ENCODE measurements around the gene NFAM1. TPM values are rescaled to one million over a fixed set of nuclear protein-coding genes. Genes with fewer than 3 reads are reported as not detected.

NFAM1 gene
- polyA plus RNA-seq, 4 donors, result 0.22 to 1.9 (median 0.98) TPM

DNA sequence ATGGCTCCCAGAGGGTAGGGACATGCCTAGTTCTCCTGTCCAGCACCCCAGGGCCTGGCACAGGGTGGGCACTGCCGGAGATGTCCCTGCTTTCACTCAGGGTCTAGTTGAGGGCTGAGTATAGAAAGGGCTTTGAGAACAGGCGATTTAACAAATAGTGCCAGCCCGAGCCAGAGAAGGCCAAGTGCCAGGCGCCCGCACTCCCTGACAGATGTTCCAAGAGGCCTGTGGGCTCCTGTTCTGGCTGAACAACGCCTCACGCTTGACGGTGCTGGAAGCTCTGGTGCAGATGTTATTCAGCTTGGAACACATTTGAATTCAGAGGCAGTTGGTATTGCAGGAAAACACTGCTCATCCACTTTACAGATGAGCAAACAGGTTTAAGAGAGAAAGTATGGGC is 46.5 kb downstream of the NFAM1 start:
- DNase-seq, result no peak
- Histone ChIP-seq H3K4me3 (ENCODE audit: low read depth in 1 of 3, low read length in 3 of 3) (no peak overlapping the region), H3K27ac (ENCODE audit: low read depth in 1 of 3, low read length in 2 of 3) (no peak overlapping the region), H3K4me1 (ENCODE audit: control insufficient read depth in 3 of 3, insufficient read depth in 2 of 3, low read depth in 1 of 3, low read length in 2 of 3) (peaks cover 0 to 18% (median 0%) of the 10 kb centered on the region in 3 donors), H3K27me3 (ENCODE audit: control insufficient read depth in 3 of 3, insufficient read depth in 3 of 3, low read length in 3 of 3) (no peaks in the 10 kb centered on the region), H3K9me3 (ENCODE audit: control insufficient read depth in 2 of 2, insufficient read depth in 1 of 2, low read depth in 1 of 2, low read length in 1 of 2) (no peaks in the 10 kb centered on the region), H3K36me3 (ENCODE audit: control insufficient read depth in 3 of 3, insufficient read depth in 2 of 3, low read depth in 1 of 3, low read length in 3 of 3) (no peaks in the 10 kb centered on the region)
- no peak for FAIRE-seq
- 79 to 91% (median 86%) methylated on average over 8 of the region's 8 CpGs for WGBS, 3 donors

DNA sequence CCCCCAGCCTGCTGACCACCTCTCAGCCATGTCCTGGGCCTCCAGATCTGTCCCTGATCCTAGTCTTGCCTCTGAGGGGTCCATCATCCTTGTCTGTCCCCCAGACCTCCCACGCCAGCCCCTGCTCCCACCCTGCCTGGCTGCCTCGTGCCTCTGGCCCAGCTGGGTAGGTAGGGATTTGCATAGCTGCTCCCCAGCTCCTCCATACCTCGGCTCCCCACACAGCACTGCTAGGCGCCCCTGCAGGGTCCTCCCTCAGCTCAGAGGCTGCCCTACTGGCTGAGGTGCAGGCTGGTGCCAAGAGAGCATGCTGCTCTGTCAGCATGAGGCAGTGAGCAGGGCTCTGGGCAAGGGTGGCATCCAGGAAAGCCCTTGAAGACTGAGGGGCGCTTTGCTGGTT is 47.7 kb downstream of the NFAM1 start:
- no peak for FAIRE-seq

DNA sequence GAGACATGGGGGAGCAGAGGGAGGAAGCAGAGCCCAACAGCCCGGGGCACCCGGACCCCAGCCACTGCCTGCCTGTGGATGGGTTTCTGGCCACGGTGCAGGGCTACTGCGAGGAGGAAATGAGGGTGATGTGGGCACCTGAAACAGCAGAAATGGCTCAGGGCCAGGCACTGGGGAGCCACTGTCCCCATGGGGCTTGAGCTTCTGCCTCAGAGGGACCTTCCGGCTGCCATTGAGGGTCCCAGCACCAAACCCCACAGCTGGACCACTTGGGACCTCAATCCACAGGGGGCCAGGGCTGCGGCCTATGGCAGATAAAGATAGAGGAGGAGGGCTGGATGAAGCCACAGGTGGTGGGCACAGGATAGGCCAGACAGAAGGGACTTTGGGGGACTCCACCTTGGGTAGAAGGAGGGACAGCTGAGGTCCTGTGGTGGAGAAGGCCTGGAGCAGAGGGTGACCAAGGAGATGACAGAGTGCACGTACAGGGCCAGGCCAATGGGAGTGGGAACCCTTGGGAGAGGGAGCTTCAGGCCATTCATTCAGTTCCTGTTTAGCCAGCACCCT is 48.3 kb downstream of the NFAM1 start:
- 85 to 94% (median 91%) methylated on average over 7 of the region's 7 CpGs for WGBS, 3 donors
- H3K36me3 ChIP-seq (ENCODE audit: control insufficient read depth in 3 of 3, insufficient read depth in 2 of 3, low read depth in 1 of 3, low read length in 3 of 3), result no peaks in the 10 kb centered on the region
- peaks cover 0 to 25% (median 0%) of the 10 kb centered on the region in 3 donors for H3K4me1 ChIP-seq (ENCODE audit: control insufficient read depth in 3 of 3, insufficient read depth in 2 of 3, low read depth in 1 of 3, low read length in 2 of 3)
- no peak for FAIRE-seq
- H3K27ac ChIP-seq (ENCODE audit: low read depth in 1 of 3, low read length in 2 of 3), result no peak overlapping the region
- no peak for DNase-seq
- no peaks in the 10 kb centered on the region for H3K9me3 ChIP-seq (ENCODE audit: control insufficient read depth in 2 of 2, insufficient read depth in 1 of 2, low read depth in 1 of 2, low read length in 1 of 2)
- no peak overlapping the region for H3K4me3 ChIP-seq (ENCODE audit: low read depth in 1 of 3, low read length in 3 of 3)
- H3K27me3 ChIP-seq (ENCODE audit: control insufficient read depth in 3 of 3, insufficient read depth in 3 of 3, low read length in 3 of 3), result no peaks in the 10 kb centered on the region

More for the DNA sequence above, 47.7 kb downstream of the NFAM1 start:
- DNase-seq, result no peak
- Histone ChIP-seq H3K4me1 (ENCODE audit: control insufficient read depth in 3 of 3, insufficient read depth in 2 of 3, low read depth in 1 of 3, low read length in 2 of 3) (peaks cover 0 to 25% (median 0%) of the 10 kb centered on the region in 3 donors), H3K27ac (ENCODE audit: low read depth in 1 of 3, low read length in 2 of 3) (no peak overlapping the region), H3K27me3 (ENCODE audit: control insufficient read depth in 3 of 3, insufficient read depth in 3 of 3, low read length in 3 of 3) (no peaks in the 10 kb centered on the region), H3K4me3 (ENCODE audit: low read depth in 1 of 3, low read length in 3 of 3) (no peak overlapping the region), H3K9me3 (ENCODE audit: control insufficient read depth in 2 of 2, insufficient read depth in 1 of 2, low read depth in 1 of 2, low read length in 1 of 2) (no peaks in the 10 kb centered on the region), H3K36me3 (ENCODE audit: control insufficient read depth in 3 of 3, insufficient read depth in 2 of 3, low read depth in 1 of 3, low read length in 3 of 3) (no peaks in the 10 kb centered on the region)
- 75 to 86% (median 81%) methylated on average over 5 of the region's 5 CpGs for WGBS, 3 donors

DNA sequence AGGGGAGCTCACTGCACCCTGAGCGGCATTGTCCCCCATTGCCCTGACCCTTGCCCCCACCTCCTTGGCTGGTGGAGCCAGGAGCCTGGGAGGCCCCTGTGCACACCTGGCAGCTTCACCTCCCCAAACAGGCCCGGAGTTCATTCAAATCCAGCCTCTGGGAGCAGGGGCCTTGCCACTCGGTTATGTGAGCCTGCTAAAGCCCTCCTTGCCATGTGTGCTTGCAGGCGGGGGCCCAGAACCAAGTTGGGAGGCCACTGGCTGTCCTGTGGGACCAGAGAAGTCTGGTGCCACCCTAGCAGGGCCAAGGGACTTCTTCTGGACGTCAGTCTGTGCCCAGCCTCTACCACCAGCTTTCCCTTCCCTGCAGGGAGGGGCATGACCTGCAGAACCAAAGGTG is 48.9 kb downstream of the NFAM1 start:
- H3K36me3 ChIP-seq (ENCODE audit: control insufficient read depth in 3 of 3, insufficient read depth in 2 of 3, low read depth in 1 of 3, low read length in 3 of 3), result no peaks in the 10 kb centered on the region
- H3K27ac ChIP-seq (ENCODE audit: low read depth in 1 of 3, low read length in 2 of 3), result no peak overlapping the region
- no peaks in the 10 kb centered on the region for H3K9me3 ChIP-seq (ENCODE audit: control insufficient read depth in 2 of 2, insufficient read depth in 1 of 2, low read depth in 1 of 2, low read length in 1 of 2)
- no peak for DNase-seq
- no peaks in the 10 kb centered on the region for H3K27me3 ChIP-seq (ENCODE audit: control insufficient read depth in 3 of 3, insufficient read depth in 3 of 3, low read length in 3 of 3)
- no peak for FAIRE-seq
- 37 to 67% (median 64%) methylated on average over 4 to 5 of the region's 5 CpGs for WGBS, 3 donors
- H3K4me3 ChIP-seq (ENCODE audit: low read depth in 1 of 3, low read length in 3 of 3), result no peak overlapping the region
- H3K4me1 ChIP-seq (ENCODE audit: control insufficient read depth in 3 of 3, insufficient read depth in 2 of 3, low read depth in 1 of 3, low read length in 2 of 3), result peaks cover 0 to 25% (median 0%) of the 10 kb centered on the region in 3 donors

DNA sequence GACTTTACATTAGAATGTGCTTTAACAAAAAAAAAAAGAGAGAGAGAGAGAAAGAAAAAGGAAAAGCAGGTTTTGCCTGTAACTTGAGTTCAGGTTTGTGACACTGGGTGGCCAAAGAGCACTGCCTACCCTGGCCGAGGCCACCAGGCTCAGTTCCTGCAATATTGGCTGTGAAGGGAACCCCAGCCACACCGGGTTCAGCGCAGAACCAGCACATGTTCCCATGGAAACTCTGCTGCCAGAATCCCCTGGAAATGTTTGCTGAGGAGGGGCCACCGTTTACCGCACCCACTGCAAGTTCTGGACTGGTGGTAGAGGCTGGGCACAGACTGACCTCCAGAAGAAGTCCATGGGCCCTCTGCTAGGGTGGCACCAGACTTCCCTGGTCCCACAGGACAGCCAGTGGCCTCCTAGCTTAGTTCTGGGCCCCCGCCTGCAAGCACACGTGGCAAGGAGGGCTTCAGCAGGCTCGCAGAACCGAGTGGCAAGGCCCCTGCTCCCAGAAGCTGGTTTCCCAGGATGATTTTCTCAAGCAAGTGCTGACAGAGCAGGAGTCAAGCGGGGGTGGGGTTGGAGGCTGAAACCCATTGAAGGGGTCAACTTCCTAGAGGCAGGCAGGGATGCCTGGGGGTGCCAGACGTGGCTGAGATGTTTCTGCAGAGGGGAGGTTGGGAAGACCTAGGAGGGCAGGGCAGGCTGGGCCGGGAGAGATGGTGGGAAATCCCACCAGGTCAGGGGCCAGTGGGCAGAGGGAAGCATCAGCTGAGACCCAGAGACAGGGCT is 51.2 kb downstream of the NFAM1 start:
- H3K36me3 ChIP-seq (ENCODE audit: control insufficient read depth in 3 of 3, insufficient read depth in 2 of 3, low read depth in 1 of 3, low read length in 3 of 3), result no peaks in the 10 kb centered on the region
- DNase-seq (peak in 1 of 2 donors; percentile 35), FAIRE-seq (no peak)
- no peaks in the 10 kb centered on the region for H3K27me3 ChIP-seq (ENCODE audit: control insufficient read depth in 3 of 3, insufficient read depth in 3 of 3, low read length in 3 of 3)
- 76 to 80% (median 77%) methylated on average over 12 of the region's 12 CpGs for WGBS, 3 donors
- no peaks in the 10 kb centered on the region for H3K9me3 ChIP-seq (ENCODE audit: control insufficient read depth in 2 of 2, insufficient read depth in 1 of 2, low read depth in 1 of 2, low read length in 1 of 2)
- no peak overlapping the region for H3K27ac ChIP-seq (ENCODE audit: low read depth in 1 of 3, low read length in 2 of 3)
- H3K4me3 ChIP-seq (ENCODE audit: low read depth in 1 of 3, low read length in 3 of 3), result no peak overlapping the region
- H3K4me1 ChIP-seq (ENCODE audit: control insufficient read depth in 3 of 3, insufficient read depth in 2 of 3, low read depth in 1 of 3, low read length in 2 of 3), result peaks cover 0 to 39% (median 0%) of the 10 kb centered on the region in 3 donors

DNA sequence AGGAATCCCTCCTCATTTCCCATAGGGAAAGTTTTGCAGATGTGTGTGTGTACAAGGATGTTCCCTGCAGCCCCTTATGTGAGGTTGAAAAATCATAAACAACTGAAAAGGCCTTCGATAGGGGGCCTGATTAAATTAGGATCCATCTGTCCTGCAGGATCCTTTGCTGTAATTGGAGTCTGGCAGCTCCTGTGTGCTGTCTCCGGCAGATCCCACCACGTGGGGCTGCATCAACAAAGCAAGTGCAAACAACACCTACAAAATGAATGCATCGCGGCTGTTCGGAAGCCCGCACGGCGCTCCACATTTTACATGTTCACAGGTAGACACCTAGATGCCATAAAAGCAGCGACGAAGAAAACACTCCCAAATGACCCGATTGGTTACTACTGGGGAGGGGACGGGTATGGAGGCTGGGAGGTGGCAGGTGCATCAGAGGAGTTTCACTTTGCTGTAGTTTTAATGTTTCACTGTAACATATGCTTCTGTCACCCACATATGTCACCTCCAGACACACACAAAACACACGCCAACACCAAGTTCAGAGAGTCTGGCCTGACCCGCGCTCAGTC is 52.2 kb downstream of the NFAM1 start:
- Histone ChIP-seq H3K36me3 (ENCODE audit: control insufficient read depth in 3 of 3, insufficient read depth in 2 of 3, low read depth in 1 of 3, low read length in 3 of 3) (no peaks in the 10 kb centered on the region), H3K27ac (ENCODE audit: low read depth in 1 of 3, low read length in 2 of 3) (no peak overlapping the region), H3K9me3 (ENCODE audit: control insufficient read depth in 2 of 2, insufficient read depth in 1 of 2, low read depth in 1 of 2, low read length in 1 of 2) (no peaks in the 10 kb centered on the region), H3K27me3 (ENCODE audit: control insufficient read depth in 3 of 3, insufficient read depth in 3 of 3, low read length in 3 of 3) (no peaks in the 10 kb centered on the region), H3K4me3 (ENCODE audit: low read depth in 1 of 3, low read length in 3 of 3) (no peak overlapping the region), H3K4me1 (ENCODE audit: control insufficient read depth in 3 of 3, insufficient read depth in 2 of 3, low read depth in 1 of 3, low read length in 2 of 3) (peaks cover 0 to 42% (median 0%) of the 10 kb centered on the region in 3 donors)
- no peak for FAIRE-seq
- WGBS, 3 donors, result 40 to 77% (median 57%) methylated on average over 16 of the region's 16 CpGs
- peak in 1 of 2 donors; percentile 14 for DNase-seq

DNA sequence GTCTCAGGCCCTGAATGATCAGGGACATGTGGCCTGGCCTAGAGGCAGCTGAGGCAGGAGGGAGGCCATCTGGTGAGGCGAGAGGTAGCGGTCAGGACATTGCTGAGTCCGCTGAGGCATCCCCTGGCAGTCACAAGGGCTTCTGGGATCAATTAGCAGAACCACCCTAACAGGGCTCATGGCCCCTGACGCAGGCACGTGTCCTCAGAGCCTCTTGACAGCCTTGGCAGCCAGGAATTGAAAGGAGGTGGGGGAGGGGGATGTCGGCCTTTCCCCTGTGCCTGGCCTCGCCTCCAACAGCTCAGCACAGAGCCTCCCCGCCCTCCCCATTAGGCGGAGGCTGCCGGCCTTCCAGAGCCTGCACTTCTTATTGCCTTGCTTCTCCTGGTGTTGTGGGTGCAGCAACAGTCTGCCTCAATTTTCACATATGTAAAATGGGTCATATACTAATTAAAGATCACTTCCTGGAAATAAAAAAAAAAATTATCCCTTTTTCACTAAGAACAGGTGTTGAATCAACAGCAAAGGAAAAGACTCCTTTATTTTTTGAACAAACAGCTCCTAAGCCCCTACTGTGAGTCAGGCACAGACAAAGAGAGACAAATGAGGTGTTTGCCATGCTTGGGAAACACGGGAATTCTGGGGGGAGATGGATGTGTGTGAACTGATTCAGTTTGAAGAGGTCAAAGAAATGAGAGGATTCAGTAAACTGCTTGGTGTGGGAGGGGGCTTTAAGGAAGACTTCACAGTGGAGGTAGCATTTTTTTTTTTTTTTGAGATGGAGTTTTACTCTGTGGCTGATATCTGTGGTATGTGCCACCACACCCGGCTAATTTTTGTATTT is 55.3 kb downstream of the NFAM1 start:
- DNase-seq, result peak; percentile 42 to 91

DNA sequence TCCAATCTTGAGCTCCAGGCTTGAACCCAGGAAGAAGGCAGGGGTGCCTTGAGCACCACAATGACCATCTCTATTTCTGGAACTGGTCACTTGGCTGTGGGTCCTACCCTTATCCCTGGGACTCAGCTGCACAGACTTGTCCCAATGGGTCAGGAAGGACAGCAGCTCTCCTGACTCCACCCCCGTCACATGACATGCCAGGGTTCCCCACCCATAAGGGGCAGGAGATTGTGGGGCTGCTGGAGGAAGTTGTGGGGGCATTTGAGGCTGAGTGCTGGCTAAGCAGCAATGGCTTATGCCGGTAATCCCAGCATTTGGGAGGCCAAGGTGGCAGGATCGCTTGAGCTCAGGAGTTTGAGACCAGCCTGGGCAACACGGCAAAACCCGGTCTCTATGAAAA is 56.2 kb downstream of the NFAM1 start:
- DNase-seq (peak in 1 of 2 donors; percentile 52), FAIRE-seq (no peak)
- Histone ChIP-seq H3K27ac (ENCODE audit: low read depth in 1 of 3, low read length in 2 of 3) (peak overlapping the region in 1 of 3 donors; percentile 54), H3K9me3 (ENCODE audit: control insufficient read depth in 2 of 2, insufficient read depth in 1 of 2, low read depth in 1 of 2, low read length in 1 of 2) (peaks cover 0 to 5% of the 10 kb centered on the region in 2 donors), H3K27me3 (ENCODE audit: control insufficient read depth in 3 of 3, insufficient read depth in 3 of 3, low read length in 3 of 3) (no peaks in the 10 kb centered on the region), H3K4me1 (ENCODE audit: control insufficient read depth in 3 of 3, insufficient read depth in 2 of 3, low read depth in 1 of 3, low read length in 2 of 3) (peaks cover 0 to 35% (median 0%) of the 10 kb centered on the region in 3 donors), H3K36me3 (ENCODE audit: control insufficient read depth in 3 of 3, insufficient read depth in 2 of 3, low read depth in 1 of 3, low read length in 3 of 3) (no peaks in the 10 kb centered on the region), H3K4me3 (ENCODE audit: low read depth in 1 of 3, low read length in 3 of 3) (no peak overlapping the region)
- WGBS, 3 donors, result 64 to 79% (median 74%) methylated on average over 5 of the region's 5 CpGs

More for the DNA sequence above, 55.3 kb downstream of the NFAM1 start:
- peaks cover 0 to 37% (median 0%) of the 10 kb centered on the region in 3 donors for H3K4me1 ChIP-seq (ENCODE audit: control insufficient read depth in 3 of 3, insufficient read depth in 2 of 3, low read depth in 1 of 3, low read length in 2 of 3)
- peak overlapping the region in 2 of 3 donors; percentile 21 to 54 for H3K27ac ChIP-seq (ENCODE audit: low read depth in 1 of 3, low read length in 2 of 3)
- H3K27me3 ChIP-seq (ENCODE audit: control insufficient read depth in 3 of 3, insufficient read depth in 3 of 3, low read length in 3 of 3), result no peaks in the 10 kb centered on the region
- no peak overlapping the region for H3K4me3 ChIP-seq (ENCODE audit: low read depth in 1 of 3, low read length in 3 of 3)
- 34 to 52% (median 41%) methylated on average over 12 of the region's 12 CpGs for WGBS, 3 donors
- peaks cover 0 to 5% of the 10 kb centered on the region in 2 donors for H3K9me3 ChIP-seq (ENCODE audit: control insufficient read depth in 2 of 2, insufficient read depth in 1 of 2, low read depth in 1 of 2, low read length in 1 of 2)
- no peaks in the 10 kb centered on the region for H3K36me3 ChIP-seq (ENCODE audit: control insufficient read depth in 3 of 3, insufficient read depth in 2 of 3, low read depth in 1 of 3, low read length in 3 of 3)
- FAIRE-seq, result no peak

Data from small intestine (tissue), 7 donors.